Measurements from ENCODE around the gene PGAP1. TPM values are rescaled to one million over a fixed set of nuclear protein-coding genes. Genes with fewer than 3 reads are reported as not detected.

Gene PGAP1
- total and polyA plus RNA-seq, 10 of the 15 experiments (the other 5 are each of a cell fraction or from before 2014, with no cell fraction given): 0.75 to 4.7 (median 3.0) TPM

- peaks cover 3% of the 10 kb centered on the region; the same call in 1 of the 2 replicates for H3K4me1 ChIP-seq (ENCODE audit: control insufficient read depth, insufficient read depth, low read length)
- H3K27ac ChIP-seq (ENCODE audit: control insufficient read depth, insufficient read depth): no peak overlapping the region
- ATAC-seq (no peak), DNase-seq (ENCODE audit: low read depth, low spot score) (no peak), FAIRE-seq (no peak)
- H3K4me2 ChIP-seq (ENCODE audit: control insufficient read depth, insufficient read depth): no peak overlapping the region
- BruUV-seq (replicated peaks): no TSS peak
- intact Hi-C loops (cut with micrococcal nuclease; ENCODE audit: unreplicated experiment): no loop called here
- H4K20me1 ChIP-seq (ENCODE audit: control insufficient read depth, insufficient read depth): no peaks in the 10 kb centered on the region
- 62% methylated on average over 3 of the region's 3 CpGs for WGBS (ENCODE audit: insufficient coverage, insufficient replicate concordance, low lambda C conversion rate, missing lambda C conversion rate)
- H3K4me3 ChIP-seq: no peak overlapping the region
- POLR2A ChIA-PET: no interaction called here
- H3K9me3 ChIP-seq (replicated peaks; ENCODE audit: control insufficient read depth, insufficient read depth, low read length): no peaks in the 10 kb centered on the region; the same call in 2 of the 3 replicates
- RAD21 ChIA-PET (ENCODE audit: unreplicated experiment): no interaction called here
- SMC1A ChIA-PET (ENCODE audit: uncharacterized antibody, unreplicated experiment): no interaction called here
- no peak overlapping the region for H2AFZ ChIP-seq (ENCODE audit: control insufficient read depth, low read depth, low read length)
- in situ Hi-C loops (cut with MboI): no loop called here
- no peak overlapping the region for H3K9ac ChIP-seq (ENCODE audit: control insufficient read depth, insufficient read depth, low read length)
- CTCF ChIA-PET: no interaction called here
- H3K27me3 ChIP-seq (replicated peaks in 1 of 2; ENCODE audit: control insufficient read depth in 2 of 2, insufficient read depth in 2 of 2, low read length in 1 of 2): no peaks in the 10 kb centered on the region
- TF ChIP-seq MLLT1 (IDR thresholded peaks at IDR 0.05) (no peak), TCF12 (IDR thresholded peaks at IDR 0.05; ENCODE audit: low read depth, low read length) (no peak), SREBF1 (IDR thresholded peaks at IDR 0.05; ENCODE audit: low read length) (no peak), WRNIP1 (IDR thresholded peaks at IDR 0.05; ENCODE audit: borderline replicate concordance, low read depth, low read length) (no peak), ASH2L (IDR thresholded peaks at IDR 0.05; ENCODE audit: borderline replicate concordance, low read depth) (no peak), SP1 (IDR thresholded peaks at IDR 0.05; ENCODE audit: low read depth, low read length) (no peak), ZNF592 (IDR thresholded peaks at IDR 0.05) (no peak), TAF1 (IDR thresholded peaks at IDR 0.05; ENCODE audit: borderline replicate concordance, low read depth, low read length) (no peak), SUPT20H (IDR thresholded peaks at IDR 0.05; ENCODE audit: borderline replicate concordance, control insufficient read depth, low read depth, low read length) (no peak), BACH1 (IDR thresholded peaks at IDR 0.05; ENCODE audit: borderline replicate concordance) (no peak)
- TF ChIP-seq, protein P1, sequence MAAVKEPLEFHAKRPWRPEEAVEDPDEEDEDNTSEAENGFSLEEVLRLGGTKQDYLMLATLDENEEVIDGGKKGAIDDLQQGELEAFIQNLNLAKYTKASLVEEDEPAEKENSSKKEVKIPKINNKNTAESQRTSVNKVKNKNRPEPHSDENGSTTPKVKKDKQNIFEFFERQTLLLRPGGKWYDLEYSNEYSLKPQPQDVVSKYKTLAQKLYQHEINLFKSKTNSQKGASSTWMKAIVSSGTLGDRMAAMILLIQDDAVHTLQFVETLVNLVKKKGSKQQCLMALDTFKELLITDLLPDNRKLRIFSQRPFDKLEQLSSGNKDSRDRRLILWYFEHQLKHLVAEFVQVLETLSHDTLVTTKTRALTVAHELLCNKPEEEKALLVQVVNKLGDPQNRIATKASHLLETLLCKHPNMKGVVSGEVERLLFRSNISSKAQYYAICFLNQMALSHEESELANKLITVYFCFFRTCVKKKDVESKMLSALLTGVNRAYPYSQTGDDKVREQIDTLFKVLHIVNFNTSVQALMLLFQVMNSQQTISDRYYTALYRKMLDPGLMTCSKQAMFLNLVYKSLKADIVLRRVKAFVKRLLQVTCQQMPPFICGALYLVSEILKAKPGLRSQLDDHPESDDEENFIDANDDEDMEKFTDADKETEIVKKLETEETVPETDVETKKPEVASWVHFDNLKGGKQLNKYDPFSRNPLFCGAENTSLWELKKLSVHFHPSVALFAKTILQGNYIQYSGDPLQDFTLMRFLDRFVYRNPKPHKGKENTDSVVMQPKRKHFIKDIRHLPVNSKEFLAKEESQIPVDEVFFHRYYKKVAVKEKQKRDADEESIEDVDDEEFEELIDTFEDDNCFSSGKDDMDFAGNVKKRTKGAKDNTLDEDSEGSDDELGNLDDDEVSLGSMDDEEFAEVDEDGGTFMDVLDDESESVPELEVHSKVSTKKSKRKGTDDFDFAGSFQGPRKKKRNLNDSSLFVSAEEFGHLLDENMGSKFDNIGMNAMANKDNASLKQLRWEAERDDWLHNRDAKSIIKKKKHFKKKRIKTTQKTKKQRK (IDR thresholded peaks at IDR 0.05; ENCODE audit: low read depth, low read length): no peak
- no peaks in the 10 kb centered on the region for H3K36me3 ChIP-seq (ENCODE audit: control insufficient read depth in 2 of 2, insufficient read depth in 2 of 2, low read length in 1 of 2)
- H3K79me2 ChIP-seq (ENCODE audit: control insufficient read depth, insufficient read depth, low read length): no peaks in the 10 kb centered on the region
Observed at GRCh38 chr2:196966061-196966460, 39.6 kb upstream of the PGAP1 start.

All from GM12878 (cell line).